H54 (cell line): ENCODE data around the gene VPS54.

Experiments used
- DNase-seq: peaks from one replicate; pipeline ENCODE4 v3.0.0; 2011; ENCODE audit warnings: low spot score, mixed read lengths; ENCODE audit not compliant: insufficient read length
- FAIRE-seq: peaks from 3 replicates; lab custom pipeline; 2011; peaks lifted over from hg19 to GRCh38; lab: Jason Lieb, UNC
- POLR2A ChIP-seq: IDR thresholded peaks from 2 replicates; pipeline ENCODE4 v1.6.1; 2011; ENCODE audit warnings: low read depth, mild to moderate bottlenecking, low read length

Gene VPS54

GRCh38 chr2:64019083-64019974 lies at the start of gene VPS54:
VPS54 (minus strand) TSS chr2:64019428; CDS start chr2:63983999, 35,429 bp downstream.
- FAIRE-seq (peak; percentile 27), DNase-seq (peak; percentile 40)
- peak; percentile 41 for TF ChIP-seq POLR2A

- TF ChIP-seq POLR2A: no peak
- no peak for FAIRE-seq
- no peak for DNase-seq
Observed at GRCh38 chr2:64067326-64067725, 48.1 kb upstream of the VPS54 start.

- DNase-seq (no peak), FAIRE-seq (no peak)
- no peak for TF ChIP-seq POLR2A
Observed at GRCh38 chr2:64065516-64065915, 46.3 kb upstream of the VPS54 start.

- DNase-seq: peak; percentile 31
- TF ChIP-seq POLR2A: no peak
- peak; percentile 79 for FAIRE-seq
Observed at GRCh38 chr2:64063924-64064331, 44.7 kb upstream of the VPS54 start.

GRCh38 chr2:64063454-64063853 lies 44.2 kb upstream of the VPS54 start:
- no peak for TF ChIP-seq POLR2A
- DNase-seq (no peak), FAIRE-seq (peak; percentile 6)

GRCh38 chr2:64062840-64063239 lies 43.6 kb upstream of the VPS54 start:
- no peak for TF ChIP-seq POLR2A
- peak; percentile 71 for FAIRE-seq
- DNase-seq: no peak

GRCh38 chr2:64059270-64059669 lies 40.0 kb upstream of the VPS54 start:
- no peak for DNase-seq
- FAIRE-seq: no peak

GRCh38 chr2:64056021-64056420 lies 36.8 kb upstream of the VPS54 start:
- TF ChIP-seq POLR2A: no peak
- DNase-seq (no peak), FAIRE-seq (no peak)

More at GRCh38 chr2:64059270-64059669, 40.0 kb upstream of the VPS54 start:
- TF ChIP-seq POLR2A: no peak

GRCh38 chr2:64054161-64054915 lies 35.1 kb upstream of the VPS54 start:
- no peak for TF ChIP-seq POLR2A
- no peak for DNase-seq
- no peak for FAIRE-seq

- FAIRE-seq: no peak
- no peak for DNase-seq
- no peak for TF ChIP-seq POLR2A
Observed at GRCh38 chr2:64052463-64053241, 33.4 kb upstream of the VPS54 start.

GRCh38 chr2:64049633-64050220 lies 30.5 kb upstream of the VPS54 start:
- DNase-seq (peak; percentile 23), FAIRE-seq (peak; percentile 98)
- no peak for TF ChIP-seq POLR2A

GRCh38 chr2:64045938-64046337 lies 26.7 kb upstream of the VPS54 start:
- no peak for TF ChIP-seq POLR2A
- FAIRE-seq: no peak
- no peak for DNase-seq

GRCh38 chr2:64040161-64040560 lies 20.9 kb upstream of the VPS54 start:
- FAIRE-seq (no peak), DNase-seq (no peak)
- no peak for TF ChIP-seq POLR2A

- DNase-seq (peak; percentile 38), FAIRE-seq (peak; percentile 92)
- no peak for TF ChIP-seq POLR2A
Observed at GRCh38 chr2:64036034-64036705, 16.9 kb upstream of the VPS54 start.
